NT2/D1 (cell line): ENCODE results near the gene HOXB3.

Experiments
- SUZ12 ChIP-seq: IDR thresholded peaks from 2 replicates; pipeline ENCODE4 v1.6.1; 2011; ENCODE audit not compliant: insufficient read length, insufficient read depth; ENCODE audit errors: extremely low read depth
- YY1 ChIP-seq: IDR thresholded peaks from 2 replicates; pipeline ENCODE4 v1.6.1; 2011; ENCODE audit not compliant: insufficient read length, insufficient read depth

- no peak for TF ChIP-seq YY1
- no peak for TF ChIP-seq SUZ12
Measured at GRCh38 chr17:48506246-48506645, 83.8 kb downstream of the HOXB3 start.
